H1 (cell line): ENCODE data around the gene DYNAP.

Source experiments
- EGR1 ChIP-seq: IDR thresholded peaks from 2 replicates; pipeline ENCODE4 v1.6.1; 2011; ENCODE audit warnings: low read depth, low read length, borderline replicate concordance
- EZH2 ChIP-seq: fragments of 200-600 bp; sonication (generic); IDR thresholded peaks from 2 replicates; pipeline ENCODE4 v1.7.1; 2012; ENCODE audit warnings: low read depth, mild to moderate bottlenecking, moderate library complexity, low read length, inconsistent platforms; ENCODE audit not compliant: severe bottlenecking
- POLR2AphosphoS5 ChIP-seq: IDR thresholded peaks from 2 replicates; pipeline ENCODE4 v1.6.1; 2011; ENCODE audit warnings: low read depth, low read length
- TF ChIP-seq, protein P1 (sequence below), 3 experiments: IDR thresholded peaks; 1 replicate in 2 of 3; 2 replicates in 1 of 3; pipeline versions ENCODE4 v1.5.1 to v1.6.1; 2011; ENCODE audit warnings: low read length in 3 of 3, mild to moderate bottlenecking in 3 of 3, inconsistent platforms in 2 of 3, low read depth in 1 of 3, moderate library complexity in 1 of 3; ENCODE audit not compliant: insufficient read depth in 1 of 3; ENCODE audit errors: control extremely low read depth in 1 of 3

DNA sequence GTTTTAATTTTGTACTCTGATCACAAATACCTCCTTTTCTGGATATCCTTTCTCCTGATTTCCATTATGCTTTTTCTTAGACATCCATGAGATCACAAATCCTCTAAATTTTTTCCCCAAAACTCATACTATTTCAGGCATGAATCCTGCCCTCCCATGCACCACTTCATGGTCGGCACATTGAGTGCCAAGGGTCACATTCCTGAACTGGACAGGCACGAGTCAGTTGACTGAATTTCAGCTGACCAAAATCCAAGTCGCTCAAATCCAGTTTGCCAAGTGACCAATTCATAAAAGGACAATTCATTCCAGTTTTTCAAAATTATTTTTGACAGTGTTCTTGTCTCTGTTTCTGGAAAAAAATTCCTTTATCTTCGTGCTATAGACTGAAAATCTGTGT lies 22.1 kb downstream of the DYNAP start:
- TF ChIP-seq, protein P1, sequence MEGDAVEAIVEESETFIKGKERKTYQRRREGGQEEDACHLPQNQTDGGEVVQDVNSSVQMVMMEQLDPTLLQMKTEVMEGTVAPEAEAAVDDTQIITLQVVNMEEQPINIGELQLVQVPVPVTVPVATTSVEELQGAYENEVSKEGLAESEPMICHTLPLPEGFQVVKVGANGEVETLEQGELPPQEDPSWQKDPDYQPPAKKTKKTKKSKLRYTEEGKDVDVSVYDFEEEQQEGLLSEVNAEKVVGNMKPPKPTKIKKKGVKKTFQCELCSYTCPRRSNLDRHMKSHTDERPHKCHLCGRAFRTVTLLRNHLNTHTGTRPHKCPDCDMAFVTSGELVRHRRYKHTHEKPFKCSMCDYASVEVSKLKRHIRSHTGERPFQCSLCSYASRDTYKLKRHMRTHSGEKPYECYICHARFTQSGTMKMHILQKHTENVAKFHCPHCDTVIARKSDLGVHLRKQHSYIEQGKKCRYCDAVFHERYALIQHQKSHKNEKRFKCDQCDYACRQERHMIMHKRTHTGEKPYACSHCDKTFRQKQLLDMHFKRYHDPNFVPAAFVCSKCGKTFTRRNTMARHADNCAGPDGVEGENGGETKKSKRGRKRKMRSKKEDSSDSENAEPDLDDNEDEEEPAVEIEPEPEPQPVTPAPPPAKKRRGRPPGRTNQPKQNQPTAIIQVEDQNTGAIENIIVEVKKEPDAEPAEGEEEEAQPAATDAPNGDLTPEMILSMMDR (IDR thresholded peaks at IDR 0.05; ENCODE audit: control extremely low read depth in 1 of 3, insufficient read depth in 1 of 3, low read depth in 1 of 3, low read length in 3 of 3): no peak
- no peak for TF ChIP-seq EGR1
- TF ChIP-seq POLR2AphosphoS5: no peak
- no peak for TF ChIP-seq EZH2
